Measurements from ENCODE around the gene NFKBIL1. TPM values are rescaled to one million over a fixed set of nuclear protein-coding genes. Genes with fewer than 3 reads are reported as not detected.

Gene NFKBIL1
- total RNA-seq, 1 experiment from 2014 or later = 56.1 TPM

GRCh38 chr6:31556307-31556706 lies 8.9 kb downstream of the NFKBIL1 start:
- in situ Hi-C loops (cut with HindIII; ENCODE audit: low pct_unique_long_range_greater_than_20kb, low sequenced_read_pairs) = no loop called here
- DNase-seq (ENCODE audit: low read depth) = no peak

DNA sequence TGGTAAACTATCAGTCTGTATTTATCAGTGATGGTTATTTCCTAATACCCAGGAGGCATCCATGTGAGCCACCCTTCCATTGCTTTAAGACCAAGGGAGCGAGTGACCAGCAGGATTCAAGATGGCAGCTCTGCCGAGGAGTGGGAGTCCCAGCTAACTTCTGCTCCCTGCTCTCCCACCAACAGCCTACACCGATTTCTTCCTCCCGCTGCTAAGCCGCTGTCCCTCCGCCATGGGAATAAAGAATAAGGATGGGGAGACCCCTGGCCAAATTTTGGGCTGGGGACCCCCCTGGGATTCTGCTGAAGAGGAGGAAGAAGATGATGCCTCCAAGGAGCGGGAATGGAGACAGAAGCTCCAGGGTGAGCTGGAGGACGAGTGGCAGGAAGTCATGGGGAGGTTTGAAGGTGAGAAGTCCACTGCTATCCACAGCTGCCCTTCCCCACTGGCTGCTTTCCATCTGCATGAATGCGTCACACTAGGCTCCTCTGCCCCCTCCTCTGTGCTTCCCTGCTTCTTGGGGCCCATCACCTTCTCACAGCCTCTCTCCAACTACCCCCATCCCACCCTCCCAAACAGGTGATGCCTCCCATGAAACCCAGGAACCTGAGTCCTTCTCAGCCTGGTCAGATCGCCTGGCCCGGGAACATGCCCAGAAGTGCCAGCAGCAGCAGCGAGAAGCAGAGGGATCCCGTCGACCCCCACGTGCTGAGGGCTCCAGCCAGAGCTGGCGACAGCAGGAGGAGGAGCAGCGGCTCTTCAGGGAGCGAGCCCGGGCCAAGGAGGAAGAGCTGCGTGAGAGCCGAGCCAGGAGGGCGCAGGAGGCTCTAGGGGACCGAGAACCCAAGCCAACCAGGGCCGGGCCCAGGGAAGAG lies 10.3 kb downstream of the NFKBIL1 start:
- DNase-seq (ENCODE audit: low read depth) = no peak
- in situ Hi-C loops (cut with HindIII; ENCODE audit: low pct_unique_long_range_greater_than_20kb, low sequenced_read_pairs) = no loop called here

DNA sequence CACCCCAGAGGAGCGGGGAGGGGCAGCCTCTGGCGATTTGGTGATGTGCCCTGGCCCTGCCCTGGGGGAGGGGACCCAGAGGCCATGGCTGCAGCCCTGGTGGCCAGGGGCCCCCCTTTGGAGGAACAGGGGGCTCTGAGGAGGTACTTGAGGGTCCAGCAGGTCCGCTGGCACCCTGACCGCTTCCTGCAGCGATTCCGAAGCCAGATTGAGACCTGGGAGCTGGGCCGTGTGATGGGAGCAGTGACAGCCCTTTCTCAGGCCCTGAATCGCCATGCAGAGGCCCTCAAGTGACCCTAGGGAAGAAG lies 10.9 kb downstream of the NFKBIL1 start:
- in situ Hi-C loops (cut with HindIII; ENCODE audit: low pct_unique_long_range_greater_than_20kb, low sequenced_read_pairs) = no loop called here
- no peak for DNase-seq (ENCODE audit: low read depth)

GRCh38 chr6:31558631-31559500 lies 11.5 kb downstream of the NFKBIL1 start:
- no peak for DNase-seq (ENCODE audit: low read depth)
- in situ Hi-C loops (cut with HindIII; ENCODE audit: low pct_unique_long_range_greater_than_20kb, low sequenced_read_pairs) = no loop called here

DNA sequence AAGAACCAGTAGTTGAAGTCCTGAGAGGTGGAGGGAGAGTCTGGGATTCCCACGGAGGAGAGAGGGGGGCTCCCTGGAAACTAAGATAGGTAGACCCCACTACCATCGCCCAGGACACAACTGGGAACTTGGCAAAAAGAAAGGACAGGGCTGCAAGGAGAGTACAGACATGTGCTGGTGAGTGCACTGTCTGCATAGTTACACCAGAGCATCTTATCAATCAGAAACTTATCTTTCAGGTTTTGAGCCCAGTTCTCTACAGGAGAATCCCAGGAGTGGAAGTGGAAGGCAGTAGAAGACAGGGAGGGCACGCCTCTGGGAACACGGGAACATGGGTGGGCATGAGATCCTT lies 12.2 kb downstream of the NFKBIL1 start:
- no peak for DNase-seq (ENCODE audit: low read depth)
- in situ Hi-C loops (cut with HindIII; ENCODE audit: low pct_unique_long_range_greater_than_20kb, low sequenced_read_pairs) = no loop called here

DNA sequence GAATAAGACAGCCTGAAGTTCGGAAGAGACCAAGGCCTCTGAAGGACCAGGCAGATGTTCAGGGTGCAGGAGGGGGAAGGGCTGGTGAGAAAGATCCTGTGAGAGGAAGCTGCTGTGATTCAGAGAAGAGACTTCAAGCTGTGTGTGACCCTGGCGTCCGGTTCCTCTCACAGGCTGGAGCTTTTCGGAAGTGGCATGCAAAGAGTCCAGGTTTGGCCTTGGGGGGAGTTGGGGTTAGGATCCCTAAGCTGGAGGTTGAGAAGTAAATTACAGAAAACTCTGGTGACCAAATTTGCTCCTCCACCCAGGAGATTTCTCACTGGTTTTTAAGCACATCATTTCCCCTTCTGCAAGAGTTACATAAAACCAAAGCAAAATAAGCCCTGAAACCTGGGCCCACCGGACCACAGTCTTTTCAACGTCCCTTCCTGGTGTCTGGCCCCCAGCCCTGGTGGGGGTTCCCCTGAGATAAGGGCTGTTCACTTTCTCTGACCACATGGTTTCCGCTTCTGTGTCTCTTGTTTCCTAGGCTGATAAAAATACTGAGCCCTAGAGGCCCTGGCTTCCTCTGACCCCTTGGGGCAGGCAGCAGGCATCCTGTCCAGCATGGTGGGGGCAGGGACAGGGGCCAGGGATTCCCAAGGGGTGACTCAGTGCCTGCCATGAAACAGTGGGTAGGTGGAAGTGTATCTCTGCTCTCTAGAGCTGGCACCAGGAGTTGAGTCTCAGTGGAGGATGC lies 12.7 kb downstream of the NFKBIL1 start:
- peak; percentile 66 for DNase-seq (ENCODE audit: low read depth)
- in situ Hi-C loops (cut with HindIII; ENCODE audit: low pct_unique_long_range_greater_than_20kb, low sequenced_read_pairs) = no loop called here

DNA sequence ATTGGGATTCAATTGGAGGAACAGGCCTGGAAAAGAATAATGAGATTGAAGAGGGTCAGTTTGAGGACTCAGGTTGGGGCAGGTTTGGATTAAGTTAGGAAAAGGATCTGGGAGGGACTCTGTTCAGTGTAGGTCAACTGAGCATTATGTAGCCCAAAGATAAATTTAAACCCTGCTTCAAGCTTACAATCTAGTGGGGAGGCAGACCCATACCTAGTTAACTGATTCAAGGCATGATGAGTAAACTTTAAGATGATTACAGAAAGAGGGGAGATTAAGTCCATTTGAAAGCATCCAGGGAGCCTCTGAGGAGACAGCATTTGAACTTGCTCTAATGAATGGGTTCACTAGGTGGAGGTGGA lies 13.3 kb downstream of the NFKBIL1 start:
- DNase-seq (ENCODE audit: low read depth) = no peak
- in situ Hi-C loops (cut with HindIII; ENCODE audit: low pct_unique_long_range_greater_than_20kb, low sequenced_read_pairs) = no loop called here

DNA sequence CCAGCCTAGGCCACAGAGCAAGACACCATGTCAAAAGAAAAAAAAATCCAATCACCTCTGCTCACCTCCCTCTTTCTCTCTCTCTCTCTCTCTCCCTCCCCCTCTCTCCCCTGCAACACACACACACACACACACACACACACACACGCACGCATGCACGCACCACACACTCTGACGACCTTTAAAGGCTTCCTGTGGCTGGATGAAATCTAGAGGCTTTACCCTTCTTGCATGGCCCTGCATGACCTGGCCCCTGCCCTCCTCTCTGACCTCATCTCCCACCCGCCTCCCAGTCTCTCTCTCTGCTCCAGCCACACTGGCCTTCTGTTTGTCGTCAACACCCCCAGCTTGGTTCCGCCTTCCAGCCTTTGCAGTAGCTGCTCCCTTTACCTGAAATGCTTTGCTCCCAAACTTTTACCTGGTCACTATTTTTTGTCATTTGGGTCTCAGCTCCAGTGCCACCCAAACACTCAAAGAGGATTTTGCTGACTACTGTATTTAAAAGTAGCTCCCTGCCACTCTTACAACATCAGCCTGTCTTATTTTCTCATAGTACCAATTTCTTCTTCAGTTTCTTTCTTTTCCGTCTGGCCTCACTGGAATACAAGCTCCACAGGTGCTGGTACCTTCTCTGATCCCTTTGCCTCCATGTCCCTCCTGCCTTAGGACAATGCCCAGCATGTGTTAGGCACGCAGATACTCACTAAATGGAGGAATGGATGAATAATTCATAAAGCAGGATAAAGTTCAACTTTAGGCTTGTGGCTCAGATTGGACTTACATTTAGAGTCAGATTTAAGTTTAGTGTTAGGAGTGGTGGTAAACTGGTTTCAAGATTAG lies 20.3 kb downstream of the NFKBIL1 start:
- DNase-seq (ENCODE audit: low read depth) = no peak
- in situ Hi-C loops (cut with HindIII; ENCODE audit: low pct_unique_long_range_greater_than_20kb, low sequenced_read_pairs) = no loop called here

- in situ Hi-C loops (cut with HindIII; ENCODE audit: low pct_unique_long_range_greater_than_20kb, low sequenced_read_pairs) = no loop called here
- no peak for DNase-seq (ENCODE audit: low read depth)
Observed at GRCh38 chr6:31568537-31568961, 21.1 kb downstream of the NFKBIL1 start.

DNA sequence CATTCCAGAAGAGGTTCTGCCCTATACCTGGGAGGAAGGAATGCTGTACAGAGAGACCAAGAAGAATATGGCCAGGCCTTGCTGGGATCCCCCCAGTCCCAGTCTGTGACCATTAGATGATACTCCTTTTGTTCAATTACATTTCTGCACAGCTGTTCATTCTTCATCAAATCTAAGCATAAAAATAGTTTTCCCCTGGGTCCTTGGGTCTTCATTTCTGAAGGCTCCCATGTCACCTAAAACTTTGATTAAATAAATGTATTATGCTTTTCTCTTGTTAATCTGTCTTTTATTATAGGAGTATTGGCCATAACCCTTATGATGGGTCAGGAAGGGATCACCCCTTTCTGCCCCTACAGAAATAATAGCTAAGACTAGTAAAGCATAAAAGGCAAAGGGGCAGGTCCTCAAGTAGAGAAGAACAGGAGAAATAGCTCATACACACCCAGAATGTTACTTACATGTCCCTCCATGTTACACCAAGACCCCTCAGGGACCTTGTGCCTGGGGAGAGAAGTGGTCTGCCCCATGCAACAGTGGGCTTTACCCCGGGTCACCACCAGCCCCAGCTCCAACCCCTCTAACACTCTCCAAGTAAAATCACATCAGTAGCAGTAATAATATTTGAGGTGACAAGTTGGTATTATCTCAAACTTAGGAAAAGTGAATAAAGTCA lies 22.6 kb downstream of the NFKBIL1 start:
- DNase-seq (ENCODE audit: low read depth) = no peak
- in situ Hi-C loops (cut with HindIII; ENCODE audit: low pct_unique_long_range_greater_than_20kb, low sequenced_read_pairs) = no loop called here

GRCh38 chr6:31572041-31572911 lies 24.9 kb downstream of the NFKBIL1 start, which contains the start of gene LTA:
Gene LTA (plus strand): TSS chr6:31572289. CDS start chr6:31572743, 454 bp downstream.
- in situ Hi-C loops (cut with HindIII; ENCODE audit: low pct_unique_long_range_greater_than_20kb, low sequenced_read_pairs) = no loop called here
- DNase-seq (ENCODE audit: low read depth) = no peak

- DNase-seq (ENCODE audit: low read depth) = no peak
- in situ Hi-C loops (cut with HindIII; ENCODE audit: low pct_unique_long_range_greater_than_20kb, low sequenced_read_pairs) = no loop called here
Observed at GRCh38 chr6:31573239-31574105, 26.1 kb downstream of the NFKBIL1 start.

DNA sequence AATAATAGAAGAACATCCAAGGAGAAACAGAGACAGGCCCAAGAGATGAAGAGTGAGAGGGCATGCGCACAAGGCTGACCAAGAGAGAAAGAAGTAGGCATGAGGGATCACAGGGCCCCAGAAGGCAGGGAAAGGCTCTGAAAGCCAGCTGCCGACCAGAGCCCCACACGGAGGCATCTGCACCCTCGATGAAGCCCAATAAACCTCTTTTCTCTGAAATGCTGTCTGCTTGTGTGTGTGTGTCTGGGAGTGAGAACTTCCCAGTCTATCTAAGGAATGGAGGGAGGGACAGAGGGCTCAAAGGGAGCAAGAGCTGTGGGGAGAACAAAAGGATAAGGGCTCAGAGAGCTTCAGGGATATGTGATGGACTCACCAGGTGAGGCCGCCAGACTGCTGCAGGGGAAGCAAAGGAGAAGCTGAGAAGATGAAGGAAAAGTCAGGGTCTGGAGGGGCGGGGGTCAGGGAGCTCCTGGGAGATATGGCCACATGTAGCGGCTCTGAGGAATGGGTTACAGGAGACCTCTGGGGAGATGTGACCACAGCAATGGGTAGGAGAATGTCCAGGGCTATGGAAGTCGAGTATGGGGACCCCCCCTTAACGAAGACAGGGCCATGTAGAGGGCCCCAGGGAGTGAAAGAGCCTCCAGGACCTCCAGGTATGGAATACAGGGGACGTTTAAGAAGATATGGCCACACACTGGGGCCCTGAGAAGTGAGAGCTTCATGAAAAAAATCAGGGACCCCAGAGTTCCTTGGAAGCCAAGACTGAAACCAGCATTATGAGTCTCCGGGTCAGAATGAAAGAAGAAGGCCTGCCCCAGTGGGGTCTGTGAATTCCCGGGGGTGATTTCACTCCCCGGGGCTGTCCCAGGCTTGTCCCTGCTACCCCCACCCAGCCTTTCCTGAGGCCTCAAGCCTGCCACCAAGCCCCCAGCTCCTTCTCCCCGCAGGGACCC lies 27.0 kb downstream of the NFKBIL1 start:
- in situ Hi-C loops (cut with HindIII; ENCODE audit: low pct_unique_long_range_greater_than_20kb, low sequenced_read_pairs) = no loop called here
- DNase-seq (ENCODE audit: low read depth) = no peak

DNA sequence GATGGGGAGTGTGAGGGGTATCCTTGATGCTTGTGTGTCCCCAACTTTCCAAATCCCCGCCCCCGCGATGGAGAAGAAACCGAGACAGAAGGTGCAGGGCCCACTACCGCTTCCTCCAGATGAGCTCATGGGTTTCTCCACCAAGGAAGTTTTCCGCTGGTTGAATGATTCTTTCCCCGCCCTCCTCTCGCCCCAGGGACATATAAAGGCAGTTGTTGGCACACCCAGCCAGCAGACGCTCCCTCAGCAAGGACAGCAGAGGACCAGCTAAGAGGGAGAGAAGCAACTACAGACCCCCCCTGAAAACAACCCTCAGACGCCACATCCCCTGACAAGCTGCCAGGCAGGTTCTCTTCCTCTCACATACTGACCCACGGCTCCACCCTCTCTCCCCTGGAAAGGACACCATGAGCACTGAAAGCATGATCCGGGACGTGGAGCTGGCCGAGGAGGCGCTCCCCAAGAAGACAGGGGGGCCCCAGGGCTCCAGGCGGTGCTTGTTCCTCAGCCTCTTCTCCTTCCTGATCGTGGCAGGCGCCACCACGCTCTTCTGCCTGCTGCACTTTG lies 28.0 kb downstream of the NFKBIL1 start, which contains the start of gene TNF:
Gene TNF (plus strand): TSS at position 231 of the 567 bp plus-strand sequence. CDS start 177 bp downstream, at position 408.
- peak; percentile 71 for DNase-seq (ENCODE audit: low read depth)

More for the DNA sequence above, 28.0 kb downstream of the NFKBIL1 start, which contains the start of gene TNF:
- in situ Hi-C loops (cut with HindIII; ENCODE audit: low pct_unique_long_range_greater_than_20kb, low sequenced_read_pairs) = no loop called here

Data from Caki2 (cell line).